ENCODE results near the gene MIER1. TPM values are rescaled to one million over a fixed set of nuclear protein-coding genes. Genes with fewer than 3 reads are reported as not detected.
"Not testable (repeated sequence)": the region's sequence is repeated elsewhere in the genome, so short reads cannot be mapped to it uniquely, and the experiment has no call there.

MIER1 gene
- total RNA-seq = 37.1 TPM

DNA sequence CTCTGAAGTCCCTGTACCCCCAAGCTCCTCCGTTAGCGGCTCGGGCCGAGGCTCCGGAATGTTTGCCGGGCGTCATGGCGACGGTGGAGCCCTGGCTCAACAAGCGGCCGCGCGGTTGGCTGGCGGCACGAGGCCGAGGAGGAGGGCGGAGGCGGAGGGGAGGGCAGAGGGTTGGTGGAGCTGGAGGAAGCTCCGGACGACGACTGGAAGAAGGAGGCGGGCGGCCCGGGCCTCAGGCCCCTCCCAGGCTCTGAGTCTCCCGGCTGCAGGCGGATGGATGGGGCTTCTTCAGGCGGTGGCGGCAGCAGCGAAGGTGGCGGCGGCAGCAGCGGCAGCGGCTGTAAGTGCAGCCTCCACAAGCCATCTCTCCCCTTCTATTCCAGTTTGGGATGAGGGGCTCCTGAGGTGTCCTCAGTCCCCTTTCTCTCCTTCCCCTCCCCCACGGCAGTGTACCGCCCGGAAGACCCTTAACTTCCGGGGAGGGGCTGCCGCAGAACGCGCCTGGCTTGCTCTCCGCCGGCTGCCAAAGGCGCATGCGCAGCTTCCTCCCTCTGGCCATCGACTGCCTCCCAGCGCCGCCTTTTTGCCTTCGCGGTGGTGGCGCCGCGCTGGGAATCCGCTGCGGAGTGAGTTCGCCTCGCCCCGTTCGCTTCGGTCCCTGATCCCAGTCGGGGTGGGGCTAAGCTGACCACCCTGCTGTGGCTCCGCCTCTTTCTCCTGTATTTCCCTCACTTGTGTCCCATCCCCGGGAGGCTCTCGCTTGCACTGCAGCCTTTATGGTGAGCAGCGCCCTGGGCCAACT, at the start of gene MIER1, which contains the start of gene DNAI4:
Gene MIER1, plus strand, starts transcription at position 235 of the 802 bp plus-strand sequence. Its CDS starts 39 bp downstream, at position 274.
Gene DNAI4, minus strand, starts transcription at position 101 of the 802 bp plus-strand sequence. Its CDS starts 25 bp downstream, at position 76.
- DNase-seq (ENCODE audit: low spot score in 2 of 2) (peak; percentile 91 to 94), FAIRE-seq (no peak)

DNA sequence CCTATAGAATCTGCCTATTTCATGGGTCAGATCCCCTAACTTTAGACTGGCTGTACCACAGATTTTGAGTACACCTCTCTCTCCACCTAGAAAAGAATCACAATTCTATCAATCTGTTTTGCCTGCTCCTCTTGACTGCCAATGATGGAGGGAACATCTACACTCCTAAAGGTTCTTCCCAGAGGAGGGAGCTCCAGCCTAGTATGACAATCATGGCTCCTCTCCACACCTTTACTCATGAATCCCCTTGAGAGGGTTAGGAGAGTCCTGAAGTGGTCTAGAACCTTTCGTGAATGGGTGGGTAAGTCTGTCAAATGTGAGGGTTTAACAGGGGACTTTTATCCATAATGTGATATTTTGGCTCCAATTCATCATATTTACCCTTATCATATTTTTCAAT, 48.1 kb upstream of the MIER1 start:
- DNase-seq (ENCODE audit: low spot score in 2 of 2) (no peak), FAIRE-seq (no peak)

DNA sequence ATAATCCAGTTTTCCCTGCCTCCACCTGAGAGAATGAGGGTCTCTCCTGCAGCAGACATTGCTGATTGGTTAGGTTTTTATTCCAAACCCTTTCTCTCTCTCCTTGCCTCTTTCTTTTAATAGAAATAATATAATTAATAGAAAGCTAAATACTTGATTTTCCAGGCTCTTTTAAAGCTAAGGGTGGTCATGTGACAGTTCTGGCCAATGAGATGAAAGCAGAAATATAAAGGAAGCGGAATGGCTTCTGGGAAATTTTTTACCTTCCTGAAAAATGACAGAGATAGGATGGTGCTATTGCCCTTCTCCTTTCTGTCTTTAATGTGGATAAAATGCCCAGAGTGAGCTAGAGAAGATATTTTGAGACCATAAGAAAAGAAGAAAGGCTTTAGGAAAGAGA, 35.8 kb upstream of the MIER1 start:
- no peak for FAIRE-seq
- no peak for DNase-seq (ENCODE audit: low spot score in 2 of 2)

DNA sequence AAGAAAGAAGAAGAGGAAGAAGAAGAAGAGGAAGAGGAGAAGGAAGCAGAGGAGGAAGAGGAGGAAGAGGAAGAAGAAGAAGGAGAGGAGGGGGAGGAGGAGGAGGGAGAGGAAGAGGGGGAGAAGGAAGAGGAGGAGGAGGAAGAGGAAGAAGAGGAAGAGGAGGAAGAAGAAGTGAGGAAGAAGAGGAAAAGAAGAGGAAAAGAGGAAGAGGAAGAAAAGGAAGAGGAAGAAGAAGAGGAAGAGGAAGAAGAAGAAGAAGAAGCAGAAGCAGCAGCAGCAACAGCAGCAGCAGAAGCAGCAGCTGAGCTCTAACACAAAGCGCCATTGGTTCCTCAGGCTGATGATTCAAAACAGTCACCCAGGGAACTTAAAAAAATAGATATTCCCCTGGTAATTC, 34.2 kb upstream of the MIER1 start:
- DNase-seq (ENCODE audit: low spot score in 2 of 2) (no peak), FAIRE-seq (no peak)

DNA sequence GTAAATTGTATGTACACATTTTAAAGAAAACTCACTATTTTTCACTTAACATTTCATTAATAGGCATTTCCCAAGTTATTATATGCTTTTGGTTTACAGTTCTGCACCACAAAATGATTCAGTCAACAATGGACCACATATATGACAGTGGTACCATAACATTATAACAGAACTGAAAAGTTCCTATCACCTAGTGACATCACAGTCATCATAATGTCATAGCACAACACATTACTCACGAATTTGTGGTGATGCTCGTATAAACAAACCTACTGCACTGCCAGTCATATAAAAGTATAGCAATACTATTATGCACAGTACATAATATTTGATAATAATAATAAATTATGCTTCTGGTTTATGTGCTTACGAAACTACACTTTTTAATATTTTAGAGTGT, 31.1 kb upstream of the MIER1 start:
- no peak for FAIRE-seq
- no peak for DNase-seq (ENCODE audit: low spot score in 2 of 2)

DNA sequence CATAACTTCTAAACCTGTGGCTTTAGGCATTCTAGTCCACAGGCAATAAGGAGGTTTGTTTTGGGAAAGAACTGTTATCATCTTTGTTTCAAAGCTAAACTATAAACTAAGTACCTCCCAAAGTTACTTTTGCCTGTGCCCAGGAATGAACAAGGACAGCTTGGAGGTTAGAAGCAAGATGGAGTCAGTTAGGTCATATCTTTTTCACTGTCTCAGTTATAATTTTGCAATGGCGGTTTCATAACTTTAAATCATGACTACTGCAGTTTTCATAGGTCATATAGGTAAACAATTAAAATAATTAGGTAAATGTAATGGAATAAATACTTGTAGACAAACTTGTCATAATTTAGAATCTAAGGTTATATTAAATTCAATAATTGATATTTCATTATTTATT, 9.6 kb upstream of the MIER1 start:
- not testable (repeated sequence) for FAIRE-seq; DNase-seq (ENCODE audit: low spot score in 2 of 2)

DNA sequence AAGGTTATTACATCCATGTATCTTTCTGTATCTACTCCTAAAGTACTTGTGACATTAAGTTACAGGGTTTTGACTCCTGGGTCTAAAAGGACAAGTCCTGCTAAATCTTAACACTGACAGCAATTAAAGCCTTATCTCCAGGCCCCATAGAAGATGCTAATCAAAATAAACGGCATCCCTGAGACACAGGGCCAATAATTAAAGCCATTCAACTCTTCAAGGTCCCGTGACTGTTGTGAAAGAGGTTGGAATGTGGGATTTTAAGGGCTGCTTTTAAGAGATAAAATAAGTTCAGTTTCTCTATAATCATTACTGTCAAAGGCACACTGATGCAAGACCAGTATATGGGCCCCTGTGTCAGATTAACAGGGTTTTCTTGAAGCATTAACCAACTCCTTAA, 8.5 kb upstream of the MIER1 start:
- FAIRE-seq (no peak), DNase-seq (ENCODE audit: low spot score in 2 of 2) (no peak)

DNA sequence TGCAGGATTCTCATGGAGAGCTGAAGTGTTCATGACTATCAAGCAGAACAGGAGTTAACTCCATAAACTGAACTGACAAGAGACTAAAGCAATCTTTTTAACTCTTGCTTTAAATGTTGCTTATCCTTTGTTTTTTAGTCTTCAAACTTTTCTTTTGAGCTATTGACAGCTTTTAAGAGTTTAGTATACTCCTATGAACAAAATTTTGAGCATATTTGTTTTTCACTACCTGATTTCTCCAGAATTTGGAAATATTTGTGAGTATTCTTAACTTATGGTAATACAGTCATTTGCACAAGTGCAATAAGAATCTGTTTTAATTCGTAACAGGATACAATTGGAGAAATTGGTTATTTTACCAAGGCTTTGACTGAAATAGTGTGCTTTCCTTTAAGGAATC, 7.3 kb upstream of the MIER1 start:
- DNase-seq (ENCODE audit: low spot score in 2 of 2) = no peak
- FAIRE-seq = no peak

DNA sequence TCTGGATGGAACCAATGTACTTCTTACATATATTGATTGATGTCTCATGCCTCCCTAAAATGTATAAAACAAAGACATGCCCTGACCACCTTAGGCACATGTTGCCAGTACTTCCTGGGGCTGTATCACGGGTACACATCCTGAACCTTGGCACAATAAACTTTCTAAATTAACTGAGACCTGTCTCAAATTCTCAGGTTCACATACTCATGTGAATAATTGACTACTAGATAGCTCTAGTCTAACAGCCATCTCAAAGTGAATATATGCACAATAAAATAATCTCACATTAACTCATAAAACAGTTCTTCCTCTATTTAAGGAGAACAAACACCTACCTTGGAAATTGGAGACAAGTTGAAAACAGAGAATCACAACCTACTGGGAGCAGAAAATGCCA, 5.7 kb upstream of the MIER1 start:
- no peak for FAIRE-seq

DNA sequence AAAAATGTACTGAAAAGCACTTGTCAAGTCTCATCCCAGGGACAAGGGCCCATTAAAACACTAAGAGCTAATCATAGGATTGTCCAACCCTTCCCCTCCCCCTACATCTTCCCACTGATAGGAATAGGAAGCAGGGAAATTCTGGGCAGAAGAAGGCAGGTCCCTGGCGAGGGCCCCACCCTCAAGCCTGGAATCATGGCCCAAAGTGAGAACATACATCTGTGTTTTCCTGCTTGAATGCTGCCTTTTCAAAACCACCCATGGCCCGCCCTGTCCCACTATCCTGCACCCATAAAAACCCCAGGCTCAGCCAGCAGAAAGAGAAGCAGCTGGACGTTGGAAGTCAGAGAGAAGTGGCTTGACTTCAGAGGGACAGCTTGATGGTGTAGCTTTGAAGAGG, 5.0 kb upstream of the MIER1 start:
- DNase-seq (ENCODE audit: low spot score in 2 of 2) (no peak), FAIRE-seq (no peak)

More for the DNA sequence above, 5.7 kb upstream of the MIER1 start:
- DNase-seq (ENCODE audit: low spot score in 2 of 2) = no peak

DNA sequence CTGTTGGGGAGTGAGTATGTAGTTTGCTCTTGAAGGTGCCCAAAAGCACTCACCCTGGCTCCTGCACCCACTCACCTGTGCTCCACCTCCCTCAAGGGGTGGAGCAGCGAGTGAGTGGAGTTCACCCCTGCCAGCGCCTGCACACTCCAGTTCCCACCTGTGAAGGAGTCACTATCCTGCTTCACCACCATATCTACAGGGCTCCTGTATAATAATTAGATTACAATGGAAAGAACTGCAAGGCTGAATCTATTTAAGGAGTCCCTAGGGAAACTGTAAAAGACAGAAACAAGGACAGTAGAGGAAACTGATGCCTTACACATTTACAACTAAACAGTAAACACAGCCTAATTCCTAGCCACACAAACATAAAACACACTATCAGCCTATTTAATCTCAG, 4.2 kb upstream of the MIER1 start:
- no peak for DNase-seq (ENCODE audit: low spot score in 2 of 2)

DNA sequence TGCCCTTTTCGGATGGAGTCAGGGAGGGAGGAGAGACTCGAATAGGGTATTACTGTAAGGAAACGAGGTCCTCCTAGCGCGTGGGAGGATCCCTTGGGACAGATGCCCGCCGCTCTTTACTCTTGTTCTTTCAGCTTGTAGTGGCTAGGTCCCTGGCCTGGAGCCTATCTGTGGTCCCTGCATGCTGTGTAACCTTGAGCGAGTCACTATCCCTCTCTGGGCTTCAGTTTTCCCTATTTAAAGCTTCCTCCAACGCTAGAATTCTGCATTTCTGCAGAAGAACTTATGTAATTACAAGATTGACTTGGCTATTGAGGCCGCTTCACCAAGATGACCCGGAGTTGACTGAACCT, 744 bp downstream of the MIER1 start:
- no peak for FAIRE-seq
- DNase-seq (ENCODE audit: low spot score in 2 of 2) = no peak

More for the DNA sequence above, 4.2 kb upstream of the MIER1 start:
- no peak for FAIRE-seq

DNA sequence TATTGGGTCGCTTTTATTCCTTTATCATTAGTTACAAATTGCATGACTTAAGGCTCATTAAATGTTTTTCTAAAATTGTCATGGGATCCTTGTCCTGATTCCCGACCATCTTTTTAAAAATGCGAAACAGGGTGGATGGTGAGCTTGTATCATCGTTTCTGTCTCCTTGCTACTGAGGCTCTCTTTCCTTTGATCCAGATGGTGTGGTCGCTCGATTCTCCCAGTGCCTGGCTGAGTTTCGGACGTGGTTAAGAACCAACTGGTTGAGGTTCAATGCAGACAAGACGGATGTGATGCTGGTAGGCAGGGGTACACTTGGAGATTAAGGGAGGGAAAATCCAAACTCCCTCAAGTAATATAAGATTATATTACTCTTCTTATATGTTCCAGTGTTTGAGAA, 1.2 kb downstream of the MIER1 start:
- FAIRE-seq (no peak), DNase-seq (ENCODE audit: low spot score in 2 of 2) (peak in 1 of 2 donors; percentile 3)

DNA sequence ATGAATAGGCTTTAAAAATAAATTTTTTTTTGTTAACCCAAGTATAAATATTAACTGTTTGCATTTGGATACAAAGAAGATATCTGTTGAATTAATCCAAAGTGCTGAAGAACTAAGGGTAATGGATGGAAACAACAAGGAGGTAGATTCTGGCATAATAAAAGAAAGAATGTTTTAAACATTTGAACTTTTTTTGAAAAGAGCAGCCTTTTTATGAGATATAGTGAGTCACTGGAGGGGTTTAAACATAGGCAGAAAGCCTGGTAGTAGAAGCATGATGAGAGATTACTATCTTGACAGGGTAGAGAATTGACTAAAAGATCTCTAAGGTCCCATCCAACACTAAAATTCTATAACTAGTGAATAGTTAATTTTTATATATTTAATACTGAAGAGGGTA, 2.7 kb downstream of the MIER1 start:
- FAIRE-seq (no peak), DNase-seq (ENCODE audit: low spot score in 2 of 2) (no peak)

DNA sequence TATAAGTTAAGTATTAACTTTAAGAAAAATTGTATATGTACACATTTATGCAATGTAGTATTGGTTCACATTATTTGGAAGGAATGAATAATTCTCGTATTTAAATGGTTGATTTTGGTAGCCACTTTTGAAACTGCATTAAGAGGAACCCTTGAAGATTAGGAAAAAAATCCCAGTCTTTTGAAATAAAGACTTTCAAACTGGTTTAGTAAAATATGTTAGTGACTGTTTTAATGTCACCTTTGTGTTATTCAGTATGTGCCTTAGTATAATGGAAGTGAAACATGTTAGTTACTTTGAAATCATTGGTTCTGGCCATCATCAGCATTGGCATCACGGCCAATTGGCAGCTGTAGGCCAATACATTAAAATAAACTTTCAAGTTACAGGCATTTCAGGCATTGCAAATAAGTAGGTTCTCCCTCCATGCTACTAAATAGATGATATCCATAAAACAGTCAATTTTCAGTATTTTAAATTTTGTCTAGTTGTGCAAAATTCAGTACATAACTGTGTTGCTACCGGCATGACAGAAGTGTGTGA, 4.4 kb downstream of the MIER1 start:
- no peak for FAIRE-seq

DNA sequence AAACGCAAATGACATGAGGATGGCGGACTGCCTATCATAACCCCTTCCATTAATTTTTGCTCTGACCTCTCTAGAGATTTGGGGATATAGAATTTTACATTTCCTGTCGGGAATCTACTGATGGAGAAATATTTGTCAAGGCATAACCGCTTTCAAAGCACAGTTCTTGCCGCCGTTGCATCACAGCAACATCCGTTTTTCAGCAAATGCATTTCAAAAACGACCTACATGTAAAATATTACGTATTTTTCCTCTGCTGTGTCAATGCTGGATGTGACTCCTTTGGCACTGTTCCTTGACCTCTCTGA, 4.9 kb downstream of the MIER1 start:
- DNase-seq (ENCODE audit: low spot score in 2 of 2) (peak in 1 of 2 donors; percentile 2), FAIRE-seq (no peak)

More for the DNA sequence above, 4.4 kb downstream of the MIER1 start:
- DNase-seq (ENCODE audit: low spot score in 2 of 2) = no peak

DNA sequence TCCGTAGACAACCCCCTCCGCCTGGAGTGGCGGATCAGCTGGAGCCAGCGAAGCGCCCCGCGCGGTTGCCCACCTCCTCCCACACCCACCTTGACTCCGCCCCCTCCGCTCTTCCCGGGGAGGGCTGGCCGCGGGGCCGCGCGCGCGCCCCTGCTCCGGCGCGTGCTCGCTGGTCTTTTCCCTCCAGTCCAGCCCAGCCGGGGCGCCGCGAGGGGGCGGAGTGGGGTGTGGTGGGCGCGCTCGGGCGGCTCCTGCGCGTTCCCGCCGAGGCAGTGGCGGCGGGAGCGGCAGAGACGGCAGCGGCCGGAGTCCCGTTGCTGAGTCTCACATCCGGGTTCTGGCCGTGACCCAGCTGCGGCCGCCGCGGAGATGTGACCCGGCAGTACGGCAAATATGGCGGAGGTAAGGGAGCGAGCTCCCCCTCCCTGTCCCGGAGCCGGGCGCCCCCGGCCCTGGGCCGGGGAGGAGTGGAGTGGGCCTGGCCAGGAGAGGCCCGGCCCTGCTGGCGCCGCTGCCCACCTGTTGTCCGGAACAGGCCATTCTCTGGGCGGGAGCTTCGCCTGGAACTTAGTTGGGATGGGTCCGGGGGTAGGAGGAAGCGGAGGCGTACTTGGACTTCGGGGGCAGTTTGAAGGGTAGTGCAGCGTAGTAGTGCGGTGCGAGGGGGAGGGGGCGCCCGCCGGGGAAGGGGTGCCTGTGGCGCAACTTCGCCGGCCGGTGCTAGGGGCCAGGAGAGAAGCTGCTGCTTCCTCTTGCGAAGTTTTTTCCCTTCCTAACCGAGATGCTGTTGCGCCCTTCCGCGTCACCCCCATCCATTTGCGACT, 5.4 kb downstream of the MIER1 start:
- DNase-seq (ENCODE audit: low spot score in 2 of 2) (peak; percentile 85 to 86), FAIRE-seq (no peak)

DNA sequence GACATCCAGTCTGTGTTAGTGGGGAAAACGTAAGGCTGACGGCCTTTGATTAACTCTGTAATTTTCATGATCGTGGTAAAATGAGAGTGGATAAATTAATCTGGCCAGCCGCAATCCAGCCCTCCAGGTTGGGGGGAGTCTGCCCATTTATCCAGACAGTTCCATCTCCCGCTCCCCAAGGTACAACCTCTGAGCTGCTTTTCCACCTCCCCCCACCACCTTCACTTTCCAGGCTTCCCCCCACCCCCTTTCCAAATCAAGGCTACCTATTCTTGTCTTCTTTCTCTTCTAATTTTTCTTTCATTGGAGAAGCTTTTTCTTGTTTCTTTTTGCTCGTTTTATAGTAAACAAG, 6.0 kb downstream of the MIER1 start:
- DNase-seq (ENCODE audit: low spot score in 2 of 2) (no peak), FAIRE-seq (no peak)

DNA sequence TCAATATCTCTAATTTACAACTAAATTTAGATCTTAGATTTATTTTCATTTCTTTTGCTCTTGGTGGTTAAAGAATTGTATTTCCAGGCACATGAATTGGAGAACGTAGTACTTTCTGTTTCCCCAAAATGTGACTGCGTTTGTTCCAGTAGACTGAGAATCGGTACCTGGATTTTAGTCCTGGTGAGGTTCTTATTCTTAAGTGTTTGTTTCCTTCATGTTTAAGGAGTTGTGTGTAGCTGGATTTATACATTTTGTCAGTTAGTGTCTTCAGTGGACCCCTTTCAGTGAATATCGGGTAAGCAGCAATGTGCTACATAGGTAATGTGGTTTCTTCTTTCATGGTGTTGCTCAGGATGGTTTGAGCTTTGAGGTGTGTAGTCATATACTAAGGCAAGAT, 6.8 kb downstream of the MIER1 start:
- DNase-seq (ENCODE audit: low spot score in 2 of 2) (no peak), FAIRE-seq (no peak)

DNA sequence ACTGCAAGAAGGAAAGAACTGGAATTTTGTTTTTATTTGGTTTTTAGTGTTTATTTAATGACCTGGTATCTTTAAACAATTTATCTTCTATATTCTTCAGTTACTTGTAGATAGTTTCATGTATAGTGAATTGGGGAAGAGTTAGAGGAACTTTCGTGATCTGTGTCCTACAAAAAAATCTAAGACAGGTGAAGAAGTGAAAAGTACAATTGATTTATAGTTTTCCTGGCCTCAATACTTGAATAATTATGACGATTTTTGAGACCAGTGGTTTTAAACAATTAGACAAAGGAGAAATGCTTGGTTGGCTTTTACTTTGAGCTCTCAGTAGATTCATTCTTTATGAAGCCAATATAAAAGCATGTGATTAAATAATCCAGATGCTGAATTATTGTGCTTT, 7.5 kb downstream of the MIER1 start:
- no peak for FAIRE-seq
- DNase-seq (ENCODE audit: low spot score in 2 of 2) = no peak

DNA sequence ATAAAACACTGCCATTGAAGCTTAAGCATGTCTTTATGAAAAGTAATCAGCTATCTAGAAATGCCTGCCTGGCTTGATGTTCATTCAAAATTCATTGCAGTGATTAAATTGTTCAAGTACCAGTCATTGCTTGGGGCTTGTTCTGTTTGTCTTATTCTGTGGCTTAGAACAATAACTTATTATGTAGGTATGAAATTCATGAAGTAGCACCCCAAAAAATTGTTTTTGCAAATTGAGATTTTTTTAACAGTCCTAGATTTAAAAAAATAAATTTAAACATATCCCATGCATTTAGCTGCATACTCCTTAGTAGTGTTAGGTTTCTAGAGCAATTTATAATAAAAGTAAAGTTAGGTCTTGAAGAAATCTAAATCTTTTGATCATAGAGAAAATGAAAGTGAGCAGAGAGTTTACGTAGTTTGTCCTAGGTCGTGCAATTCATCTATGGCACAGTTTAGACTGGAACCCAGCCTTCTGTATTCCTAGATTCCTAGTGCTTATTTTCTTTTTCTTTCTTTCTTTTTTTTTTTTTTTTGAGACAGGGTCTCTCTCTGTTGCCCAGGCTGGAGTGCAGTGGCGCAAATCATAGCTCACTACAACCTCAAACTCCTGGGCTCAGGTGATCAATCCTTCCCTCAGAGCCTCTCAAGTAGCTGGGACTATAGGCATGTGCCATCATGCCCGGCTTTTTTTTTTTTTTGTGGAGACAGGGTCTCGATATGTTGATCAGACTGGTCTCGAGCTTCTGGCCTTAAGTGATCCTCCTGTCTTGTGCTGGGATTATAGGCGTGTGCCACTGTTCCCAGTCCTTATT, 9.3 kb downstream of the MIER1 start:
- DNase-seq (ENCODE audit: low spot score in 2 of 2) (no peak), FAIRE-seq (no peak)

Data from frontal cortex (tissue), 4 donors.